Activated gamma-delta T cell (primary cell): ENCODE measurements around the gene RHBDD3.
"Not testable (repeated sequence)": the region's sequence is repeated elsewhere in the genome, so short reads cannot be mapped to it uniquely, and the experiment has no call there.

ENCODE experiments used
- DNase-seq: peaks from one replicate; lab custom pipeline; 2025; lab: John Stamatoyannopoulos, UW

The RHBDD3 gene

DNA sequence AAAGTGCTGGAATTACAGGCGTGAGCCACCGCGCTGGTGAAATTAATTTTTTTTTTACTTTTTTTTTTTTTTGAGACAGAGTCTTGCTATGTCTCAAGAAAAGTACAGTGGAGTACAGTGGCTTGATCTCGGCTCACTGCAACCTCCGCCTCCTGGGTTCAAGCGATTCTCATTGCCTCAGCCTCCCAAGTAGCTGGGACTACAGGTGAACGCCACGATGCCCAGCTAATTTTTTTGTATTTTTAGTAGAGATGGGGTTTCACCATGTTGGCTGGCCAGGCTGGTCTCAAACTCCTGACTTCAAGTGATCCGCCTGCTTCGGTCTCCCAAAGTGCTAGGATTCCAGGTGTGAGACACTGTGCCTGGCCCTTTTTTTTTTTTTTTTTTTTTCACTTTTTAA lies 19.9 kb downstream of the RHBDD3 start:
- DNase-seq = not testable (repeated sequence)

DNA sequence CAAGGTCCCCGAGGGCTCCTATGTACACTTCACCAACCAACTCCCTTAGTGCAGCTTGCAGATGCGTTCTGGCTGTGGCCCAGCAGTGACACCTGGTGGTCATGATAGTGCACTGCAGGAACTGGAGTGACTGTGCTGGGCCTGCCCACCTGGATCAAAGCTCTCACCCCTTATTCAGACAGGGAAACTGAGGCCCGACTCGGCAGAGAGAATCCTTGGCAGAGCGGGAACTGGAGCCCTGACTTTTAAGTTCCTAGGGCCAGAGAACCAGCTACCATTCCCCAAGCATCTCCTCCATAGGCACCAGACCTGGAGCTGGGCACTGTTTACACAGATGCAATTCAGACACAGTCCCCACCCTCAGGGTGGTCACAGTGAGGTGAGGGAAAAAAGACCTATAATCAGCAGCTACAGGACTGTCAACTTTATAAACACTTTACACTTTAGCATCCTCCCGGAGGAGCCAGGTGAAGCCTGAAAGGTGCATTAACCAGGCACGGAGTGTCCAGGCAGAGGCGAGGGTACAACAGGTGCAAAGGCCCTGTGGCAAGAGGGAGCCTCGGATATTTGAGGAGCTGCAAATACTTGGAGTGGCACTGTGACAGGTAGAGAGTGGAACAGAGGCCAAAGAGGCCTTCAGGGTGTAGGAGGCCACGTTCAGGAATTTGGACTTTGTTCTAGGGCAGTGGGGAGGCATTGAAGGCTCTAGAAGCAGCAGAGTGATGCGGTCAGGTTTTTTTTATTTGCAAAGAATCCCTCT lies 22.0 kb downstream of the RHBDD3 start:
- DNase-seq = no peak

DNA sequence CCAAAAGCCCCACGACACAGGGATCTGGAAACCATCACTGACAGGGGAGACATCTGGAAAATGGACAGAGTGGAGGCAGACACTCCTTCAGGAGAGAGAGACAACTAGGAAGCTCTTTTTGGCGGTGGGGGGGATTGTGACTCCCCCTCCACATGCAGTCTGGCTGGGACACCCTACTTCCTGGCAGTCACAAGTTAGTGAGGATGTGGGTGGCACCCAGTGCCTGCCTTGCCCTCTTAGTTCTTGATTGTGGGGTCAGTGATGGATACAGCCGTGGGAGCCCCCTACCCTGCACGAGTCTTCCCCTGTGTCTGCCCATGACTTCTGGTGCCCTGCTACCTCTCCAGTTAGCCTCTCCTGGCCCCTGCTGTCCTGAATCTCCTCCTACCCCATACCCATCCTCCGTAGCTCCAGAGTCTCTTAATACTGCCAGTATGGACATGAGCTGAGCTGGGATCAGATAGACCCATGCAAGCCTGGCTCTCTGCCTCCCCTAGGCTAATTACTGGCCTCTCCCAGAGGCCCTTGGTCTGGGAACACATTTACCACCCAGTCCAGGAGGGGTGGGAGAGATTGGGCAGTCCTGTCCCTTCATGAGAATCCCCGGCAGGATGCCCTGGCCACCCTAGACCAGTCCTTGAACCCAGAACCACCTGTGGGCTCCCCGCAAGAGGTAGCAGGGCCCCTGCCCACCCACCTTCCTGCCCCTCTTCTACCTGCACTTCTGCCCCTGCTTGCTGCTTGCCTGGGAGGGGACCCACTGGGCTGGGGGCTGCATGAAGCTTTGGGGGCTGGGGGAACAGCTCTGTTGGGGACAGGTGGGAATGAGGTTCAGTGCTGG lies 22.8 kb downstream of the RHBDD3 start:
- no peak for DNase-seq

DNA sequence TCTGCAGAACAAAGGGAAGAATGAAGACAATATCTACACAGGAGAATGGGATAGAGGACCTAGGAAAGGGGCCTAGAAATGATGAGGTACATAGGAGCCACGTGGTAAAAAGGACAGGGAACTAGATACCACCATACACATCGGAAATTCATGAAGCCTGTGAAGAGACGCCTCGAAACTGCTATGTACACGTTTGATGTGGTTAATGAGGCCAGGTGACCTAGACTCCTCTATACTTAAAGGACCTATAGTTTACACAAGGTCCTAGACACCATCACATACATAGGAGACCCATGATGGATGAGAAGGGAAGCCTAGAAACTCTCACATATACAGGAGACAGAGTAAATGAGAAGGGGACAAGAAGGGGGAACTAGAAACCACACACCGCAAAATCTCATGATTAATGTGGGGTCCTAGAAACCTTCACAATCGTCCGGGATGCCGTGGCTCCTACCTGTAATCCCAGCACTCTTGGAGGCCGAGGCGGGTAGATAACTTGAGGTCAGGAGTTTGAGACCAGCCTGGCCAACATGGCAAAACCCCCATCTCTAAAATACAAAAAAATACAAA lies 23.8 kb downstream of the RHBDD3 start:
- no peak for DNase-seq

DNA sequence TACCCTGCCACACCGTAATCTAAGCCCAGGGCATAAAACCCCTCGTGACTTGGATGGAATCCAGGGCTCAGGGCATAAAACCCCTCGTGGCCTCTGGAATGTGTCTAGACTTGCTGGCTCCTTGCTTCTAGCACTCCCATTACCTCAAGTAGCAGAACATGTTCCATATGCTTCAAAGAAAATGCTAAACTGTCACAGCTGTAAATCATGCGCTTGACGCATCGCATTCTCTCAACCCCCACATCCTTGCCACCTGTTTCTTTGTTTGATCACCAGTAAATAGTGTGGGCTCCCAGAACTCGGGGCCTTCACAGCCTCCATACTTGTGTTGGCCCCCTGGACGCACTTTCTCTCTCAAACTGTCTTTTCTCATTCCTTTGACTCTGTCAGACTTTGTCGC lies 27.3 kb downstream of the RHBDD3 start:
- not testable (repeated sequence) for DNase-seq

DNA sequence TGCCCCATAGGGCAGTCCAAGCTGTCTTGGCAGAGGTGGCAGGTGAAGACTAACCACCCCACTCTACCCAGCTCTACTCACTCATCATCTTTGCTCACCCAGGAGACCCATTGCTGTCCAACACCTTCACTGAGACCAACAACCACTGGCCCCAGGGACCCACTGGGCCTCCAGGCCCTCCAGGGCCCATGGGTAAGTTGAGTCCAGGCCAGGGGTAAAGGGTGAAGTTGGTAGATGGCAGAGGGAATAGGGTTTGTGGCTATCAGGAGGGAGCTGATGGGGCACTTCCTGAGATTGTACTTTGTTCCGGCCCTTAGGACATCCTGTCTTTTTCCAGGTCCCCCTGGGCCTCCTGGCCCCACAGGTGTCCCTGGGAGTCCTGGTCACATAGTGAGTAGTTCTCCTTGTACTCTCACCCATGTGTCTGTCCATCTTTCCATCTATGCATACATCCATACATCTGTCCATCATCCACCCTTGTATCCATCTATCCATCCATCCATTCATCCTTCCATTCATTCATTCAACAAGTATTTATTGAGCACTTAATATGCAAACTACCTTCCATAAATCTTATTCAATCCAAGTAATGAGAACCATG lies 34.4 kb downstream of the RHBDD3 start:
- DNase-seq = no peak

DNA sequence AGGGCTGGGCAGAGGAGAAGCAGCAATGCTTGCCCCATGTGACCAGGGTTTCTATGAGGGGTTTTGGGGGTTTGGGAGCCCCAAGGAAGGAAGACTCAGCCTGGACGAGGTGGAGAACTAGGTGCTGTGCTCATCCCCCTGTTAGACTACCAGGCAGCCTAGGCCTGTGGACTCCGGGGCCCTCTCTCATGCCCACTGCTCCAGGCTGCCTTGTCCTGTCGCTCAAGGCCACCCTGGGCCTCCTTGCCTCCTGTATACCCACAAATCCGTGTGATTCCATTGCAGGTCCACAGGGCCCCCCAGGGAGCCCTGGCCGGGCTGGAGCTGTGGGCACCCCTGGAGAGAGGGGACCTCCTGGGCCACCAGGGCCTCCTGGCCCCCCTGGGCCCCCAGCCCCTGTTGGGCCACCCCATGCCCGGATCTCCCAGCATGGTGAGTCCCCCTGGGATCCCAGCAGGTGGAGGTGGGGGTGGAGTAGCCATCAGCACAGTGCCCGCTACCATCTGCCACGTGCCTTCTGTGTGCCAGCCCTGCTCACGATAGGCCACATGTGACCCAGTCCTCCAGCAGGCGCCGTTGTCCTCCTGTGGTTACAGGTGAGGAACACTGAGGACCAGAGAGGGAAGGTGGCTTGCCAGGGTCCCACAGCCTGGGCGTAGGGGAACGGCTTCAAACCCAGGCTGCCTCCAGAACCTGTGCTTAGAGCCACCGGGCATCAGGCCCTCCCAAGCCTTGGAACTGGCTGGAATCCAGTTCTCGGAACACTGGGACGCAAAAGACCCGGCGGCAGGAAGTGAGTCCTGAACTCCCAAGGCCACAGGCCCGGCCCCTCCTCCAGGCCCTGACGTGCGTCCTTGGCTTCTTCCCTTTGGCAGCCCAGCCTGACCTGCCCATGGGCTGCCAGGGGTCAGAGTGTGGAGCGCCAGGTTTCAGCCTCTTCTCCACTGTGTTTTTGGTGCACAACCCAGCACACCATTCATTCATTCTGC lies 35.5 kb downstream of the RHBDD3 start:
- no peak for DNase-seq

DNA sequence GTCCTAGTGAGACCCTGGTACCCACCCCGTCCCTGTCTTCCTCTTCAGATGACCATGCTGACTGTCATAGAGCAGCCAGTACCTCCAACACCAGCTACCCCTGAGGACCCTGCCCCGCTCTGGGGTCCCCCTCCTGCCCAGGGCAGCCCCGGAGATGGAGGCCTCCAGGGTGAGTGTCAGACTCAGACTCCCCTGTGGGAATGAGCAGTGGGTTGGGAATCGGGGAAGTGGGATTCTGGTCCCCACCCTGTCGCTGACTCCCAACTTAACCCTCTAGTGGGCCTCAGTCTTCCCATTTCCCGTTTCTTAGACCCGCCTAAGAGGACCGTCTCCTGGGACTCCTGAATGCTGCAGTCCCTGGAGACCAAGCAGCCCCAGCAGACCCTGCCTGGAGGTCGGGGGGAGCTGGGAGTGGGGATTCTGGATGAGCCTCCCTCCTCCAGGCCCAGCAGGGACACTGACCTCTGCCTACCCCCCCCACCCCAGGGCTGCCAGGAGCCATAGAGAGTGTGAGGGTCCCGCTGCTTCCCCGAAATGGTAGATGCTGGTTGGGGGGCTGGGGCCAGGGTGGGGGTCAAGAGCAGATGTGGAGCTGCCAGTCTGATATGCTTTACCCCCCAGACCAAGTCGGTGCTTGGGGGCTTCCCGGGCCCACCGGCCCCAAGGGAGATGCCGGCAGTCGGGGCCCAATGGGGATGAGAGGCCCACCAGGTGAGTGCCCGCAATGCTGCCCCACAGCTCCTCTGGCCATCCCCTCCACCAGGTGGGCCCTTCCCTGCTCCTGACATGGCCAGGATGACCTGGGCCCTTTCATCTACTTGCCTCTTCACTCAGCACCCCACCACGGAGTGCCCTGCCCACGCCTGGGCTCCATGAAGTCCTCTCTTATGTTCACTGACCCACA lies 36.6 kb downstream of the RHBDD3 start:
- no peak for DNase-seq

DNA sequence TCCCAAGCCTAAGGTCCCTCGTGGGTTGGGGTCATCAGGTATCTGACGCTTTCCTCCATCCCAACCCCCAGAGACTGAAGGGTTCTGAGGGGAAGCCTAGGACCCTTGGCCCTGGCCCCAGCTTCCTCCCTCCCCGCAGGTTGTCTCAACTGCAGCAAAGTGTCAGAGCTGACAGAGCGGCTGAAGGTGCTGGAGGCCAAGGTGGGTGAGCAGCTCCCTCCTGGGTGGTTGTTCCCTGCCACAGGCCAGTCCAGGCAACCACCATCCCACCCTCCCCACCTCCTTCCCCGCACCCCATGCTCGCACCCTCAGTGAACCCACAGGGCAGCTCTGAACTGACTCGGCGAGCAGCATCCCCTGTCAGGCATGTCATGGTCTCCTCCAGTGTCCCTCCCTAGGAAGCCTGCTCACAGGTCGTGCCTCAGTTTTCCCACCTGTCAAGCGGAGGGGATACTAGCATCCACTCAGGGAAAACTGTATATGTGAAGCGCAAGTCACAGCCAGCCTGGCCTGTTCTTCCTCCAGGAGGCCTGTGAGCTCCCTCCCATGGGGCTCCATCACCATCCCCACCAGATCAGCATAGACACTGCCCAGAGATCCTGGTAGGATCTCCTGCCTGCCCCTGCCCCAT lies 41.3 kb downstream of the RHBDD3 start:
- DNase-seq = no peak

DNA sequence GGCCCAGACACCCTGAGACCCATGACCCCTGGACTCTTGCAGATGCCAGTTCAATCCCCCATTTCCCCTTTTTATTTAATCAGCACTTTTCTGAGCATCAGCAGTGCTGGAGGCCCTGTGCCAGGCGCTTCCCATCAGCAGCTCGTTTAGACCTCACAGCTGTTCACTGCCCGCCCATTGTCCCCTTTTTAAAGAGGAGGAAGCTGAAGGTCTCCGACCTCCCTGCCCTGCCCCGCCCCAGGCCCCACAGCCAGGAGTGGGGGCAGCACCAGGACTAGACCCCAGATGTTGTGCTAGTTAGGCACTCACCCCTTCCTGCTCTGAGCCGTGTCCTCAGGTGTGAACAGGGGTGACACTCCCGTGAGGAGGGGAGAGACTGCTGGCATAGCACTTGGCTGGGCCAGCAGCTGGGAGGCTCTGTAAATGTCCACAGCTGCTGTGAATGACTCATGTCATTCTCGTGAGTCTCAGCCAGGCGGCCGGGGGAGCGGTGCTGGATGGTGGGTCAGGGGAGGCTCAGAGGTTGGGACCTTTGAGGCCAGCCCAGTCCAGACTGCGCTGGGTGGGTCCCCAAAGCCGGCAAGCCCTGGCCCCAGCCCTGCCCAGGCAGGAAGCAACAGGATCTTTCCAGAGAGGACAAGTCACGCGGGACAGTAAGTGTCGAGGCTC lies 42.2 kb downstream of the RHBDD3 start:
- DNase-seq = no peak

DNA sequence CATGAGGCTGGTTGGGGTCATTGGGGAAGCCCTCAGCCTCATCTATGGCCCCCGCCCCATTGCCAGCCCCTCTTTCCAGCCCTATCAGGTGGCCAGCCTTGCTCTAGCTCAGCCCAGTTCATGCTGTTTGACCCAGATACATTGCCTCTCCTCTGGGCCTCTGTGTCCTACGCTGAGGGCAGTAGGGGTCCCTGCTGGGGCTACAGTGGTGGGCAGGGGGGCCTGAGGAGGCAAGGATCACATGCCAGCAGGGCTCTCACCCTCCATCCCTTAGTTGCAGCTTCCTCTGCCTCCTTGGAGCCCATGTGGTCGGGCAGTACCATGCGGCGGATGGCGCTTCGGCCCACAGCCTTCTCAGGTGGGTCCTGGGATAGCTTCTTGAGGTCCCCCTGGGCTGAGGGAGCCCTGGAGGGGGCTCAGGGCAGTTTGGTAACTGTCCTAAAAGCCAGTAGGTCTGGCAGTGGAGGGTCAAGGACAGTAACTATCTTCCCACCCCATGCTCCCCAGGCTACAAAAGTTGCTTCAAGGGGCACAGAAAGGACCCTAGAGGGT lies 42.8 kb downstream of the RHBDD3 start:
- no peak for DNase-seq

DNA sequence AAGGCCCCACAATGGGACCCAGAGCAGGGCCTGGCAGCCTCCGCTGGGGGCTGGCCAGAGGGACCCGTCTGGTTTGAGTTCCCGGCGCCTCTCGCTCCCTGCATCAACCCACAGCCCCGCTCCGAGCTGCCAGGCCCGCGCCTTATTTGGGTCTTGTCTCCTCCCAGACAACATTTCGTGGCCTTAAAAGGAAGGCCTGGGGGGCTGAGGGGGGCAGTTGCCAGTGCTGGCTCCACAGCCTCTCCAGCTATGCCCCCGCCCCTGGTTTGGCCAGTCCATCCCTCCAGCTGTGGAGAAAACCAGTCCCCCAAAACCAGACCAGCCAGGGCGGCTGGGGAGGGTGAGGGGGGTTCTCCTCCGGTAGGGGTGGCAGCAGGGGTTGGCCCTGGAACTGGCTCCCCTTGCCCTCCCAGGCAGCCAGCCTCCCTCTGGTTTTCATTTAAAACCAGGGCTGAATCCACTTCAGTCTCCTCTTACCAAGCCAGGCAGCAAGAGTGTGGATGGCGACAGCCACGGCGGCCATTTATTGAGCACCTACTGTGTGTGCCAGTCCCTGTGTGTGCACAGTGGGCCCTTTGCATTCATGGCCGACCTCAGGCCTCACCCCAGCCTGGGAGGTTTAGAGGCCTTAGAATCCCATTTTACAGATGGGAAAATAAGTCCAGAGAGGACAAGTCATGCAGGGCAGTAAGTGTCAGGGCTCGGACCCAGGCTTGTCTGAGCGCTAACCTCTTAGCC lies 43.5 kb downstream of the RHBDD3 start:
- no peak for DNase-seq

DNA sequence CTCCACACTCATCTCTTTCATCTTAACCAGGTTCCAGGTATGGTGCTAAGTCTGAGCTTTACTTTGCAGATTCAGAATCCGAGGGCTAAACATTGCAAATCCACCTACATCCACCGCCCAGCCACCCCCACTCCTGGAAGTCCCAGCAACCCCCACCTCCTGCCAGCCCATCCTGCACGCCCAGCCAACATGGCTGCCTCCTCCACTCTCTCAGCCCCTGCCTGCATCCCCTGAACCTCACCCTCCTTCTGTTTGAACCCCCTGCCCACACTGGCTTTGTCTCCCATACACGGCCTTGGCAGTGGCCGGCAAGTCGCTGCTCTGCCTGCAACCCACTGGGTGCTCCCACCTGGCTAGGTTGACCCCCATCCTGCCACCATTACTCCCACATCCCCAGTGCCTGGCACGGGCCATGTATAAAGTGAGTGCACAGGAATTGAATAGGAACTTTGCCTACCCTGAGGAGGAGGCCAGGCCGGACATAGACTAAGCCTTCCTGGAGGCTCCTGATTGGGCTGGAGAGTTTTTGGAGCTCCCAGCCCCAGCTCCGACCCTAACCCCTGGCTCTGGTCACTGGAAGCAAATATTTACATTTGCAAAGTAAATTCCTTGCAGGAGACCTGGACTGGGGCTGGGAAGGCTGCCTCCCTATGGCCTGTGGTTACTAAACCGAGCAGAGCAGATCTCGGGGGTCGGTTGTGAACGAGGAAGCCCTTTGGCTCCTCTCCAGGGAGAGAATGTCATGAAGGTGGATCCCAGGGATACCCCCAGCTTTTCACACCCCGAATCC lies 47.7 kb downstream of the RHBDD3 start:
- DNase-seq = no peak

DNA sequence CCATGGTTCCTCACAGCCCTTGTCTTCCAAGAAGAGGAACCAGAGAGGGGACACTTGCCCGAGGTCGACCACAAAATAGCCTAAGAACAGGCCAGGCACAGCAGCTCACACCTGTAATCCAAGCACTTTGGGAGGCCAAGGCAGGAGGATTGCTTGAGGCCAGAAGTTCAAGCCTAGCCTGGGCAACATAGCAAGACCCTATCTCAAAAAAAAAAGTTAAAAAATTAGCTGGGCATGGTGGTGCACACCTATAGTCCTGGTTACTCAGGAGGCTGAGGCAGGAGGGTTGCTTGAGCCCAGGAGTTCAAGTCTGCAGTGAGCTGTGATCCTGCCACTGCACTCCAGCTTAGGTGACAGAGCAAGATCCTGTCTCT lies 48.4 kb downstream of the RHBDD3 start:
- DNase-seq = not testable (repeated sequence)

DNA sequence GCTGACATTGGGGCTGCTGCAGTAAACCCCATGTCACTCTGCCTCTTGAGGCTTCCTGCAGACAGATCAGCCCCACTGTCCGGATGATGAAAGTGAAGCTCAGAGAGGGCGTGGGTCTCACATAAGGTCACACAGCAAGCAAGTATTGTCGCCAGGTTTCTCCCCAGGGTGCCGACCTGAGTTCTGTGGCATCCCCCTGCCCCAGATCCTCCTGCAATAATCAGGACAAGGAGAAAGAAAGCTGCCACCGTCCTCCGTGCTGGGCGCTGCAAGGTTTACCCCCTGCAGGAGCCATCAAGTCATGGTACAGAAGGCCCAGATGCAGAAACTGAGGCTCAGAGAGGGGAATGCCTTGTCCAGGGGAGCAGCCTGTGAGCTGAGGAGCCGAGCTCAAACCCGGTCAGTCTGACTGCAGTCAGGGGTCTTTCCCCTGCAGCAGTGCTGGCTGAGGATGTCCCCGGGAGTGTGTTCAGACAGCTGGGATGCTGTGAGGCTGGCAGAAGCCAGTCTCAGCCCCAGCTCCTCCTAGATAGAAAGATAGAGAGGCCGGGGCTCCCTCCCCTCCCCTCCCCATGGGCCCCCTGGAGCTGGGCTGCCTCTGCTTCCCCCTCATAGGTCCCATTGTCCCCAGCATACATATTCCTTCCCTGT lies 48.9 kb downstream of the RHBDD3 start:
- no peak for DNase-seq

DNA sequence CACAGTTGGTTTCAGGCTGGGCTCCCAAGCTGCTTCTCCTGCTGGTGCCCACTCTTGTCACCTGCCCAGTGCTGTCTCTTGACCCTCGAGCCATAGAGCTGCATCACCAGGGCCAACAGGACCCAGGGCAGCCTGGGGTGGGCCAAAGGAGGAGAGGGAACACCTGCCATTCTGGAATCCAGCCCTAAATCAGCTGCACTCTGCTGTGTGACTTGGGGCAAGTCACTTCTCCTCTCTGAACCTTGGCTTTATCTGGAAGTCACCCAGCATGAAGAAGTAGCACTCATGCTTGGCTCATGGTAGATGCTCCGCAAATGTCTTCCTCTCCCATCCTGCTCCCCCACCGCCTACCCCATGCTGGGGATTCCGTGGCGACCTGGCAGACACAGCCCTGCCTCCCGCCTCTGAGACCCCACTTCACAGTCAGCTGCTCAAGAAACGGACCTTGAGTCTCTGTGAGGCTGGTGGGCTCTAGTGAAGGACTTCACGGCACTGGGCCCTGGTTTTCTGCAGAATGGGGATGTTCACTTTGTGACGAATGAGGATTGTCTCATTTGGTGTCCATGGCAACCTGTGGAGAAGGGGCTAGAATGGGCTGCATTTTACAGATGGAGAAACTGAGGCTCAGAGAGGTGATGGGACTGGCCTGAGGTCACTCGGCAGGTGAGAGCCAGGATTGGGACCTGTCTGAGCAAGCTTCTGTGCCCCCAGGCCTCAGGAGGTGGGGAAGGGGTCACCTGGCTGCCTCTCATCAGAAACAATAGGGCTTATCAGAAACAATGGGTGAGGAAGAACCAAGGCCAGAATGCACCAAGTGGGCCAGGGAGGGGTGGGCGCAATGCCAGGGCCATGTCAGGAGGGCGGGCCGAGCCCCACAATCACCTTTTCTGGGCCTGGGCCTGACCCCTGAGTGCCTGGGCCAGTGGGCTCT lies 49.7 kb downstream of the RHBDD3 start:
- DNase-seq = no peak
